ENCODE measurements around the gene MAPK7.
A peak's percentile ranks its signal among the peaks of the same experiment; 100 is the strongest.

MAPK7 gene

DNA sequence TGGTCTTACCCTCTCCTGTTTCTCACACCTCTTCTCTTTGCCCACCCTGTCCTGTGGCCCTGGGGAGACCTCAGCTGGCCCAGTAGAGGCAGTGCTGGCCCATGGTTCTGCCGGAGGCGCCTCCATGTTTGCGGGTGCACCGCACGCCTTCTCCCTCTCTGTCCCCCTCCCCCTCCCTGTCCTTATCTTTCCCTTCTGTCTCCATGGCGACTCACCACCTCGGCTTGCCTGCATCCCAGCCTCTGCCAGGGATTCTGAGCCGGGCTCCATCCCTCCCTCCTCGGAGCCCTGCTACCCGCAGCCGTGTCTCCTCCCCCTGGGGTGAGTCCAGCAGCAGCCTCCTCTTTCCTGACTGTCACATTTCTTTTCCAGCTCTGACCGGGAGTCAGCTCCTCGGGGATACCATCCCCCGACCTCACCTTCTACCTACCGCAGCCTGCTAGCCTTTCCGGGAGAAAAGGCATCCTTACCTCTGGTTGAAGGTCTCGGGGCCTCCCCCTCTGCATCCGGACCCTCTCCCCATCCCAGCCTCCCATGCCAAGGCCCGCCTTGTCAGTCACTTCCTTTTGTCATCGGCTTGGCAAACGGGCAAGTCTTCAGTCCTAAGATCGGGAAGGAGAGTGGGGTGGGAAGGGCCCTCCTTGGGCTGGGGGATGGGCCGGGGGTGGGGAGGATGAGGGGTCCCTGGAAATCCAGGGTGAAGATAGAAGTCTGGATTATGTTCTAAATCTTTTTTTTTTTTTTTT lies 32.8 kb downstream of the MAPK7 start, which contains the start of gene RNF112:
TSS of gene RNF112 (plus strand) at position 358 of the 746 bp plus-strand sequence. CDS start at position 535, 177 bp downstream.
- no peaks in the 10 kb centered on the region for H3K9me3 Mint-ChIP-seq
- H3K4me3 Mint-ChIP-seq: peak within 1 kb of the TSS in 1 of 3 experiments; percentile 60
- TF ChIP-seq, protein P1, sequence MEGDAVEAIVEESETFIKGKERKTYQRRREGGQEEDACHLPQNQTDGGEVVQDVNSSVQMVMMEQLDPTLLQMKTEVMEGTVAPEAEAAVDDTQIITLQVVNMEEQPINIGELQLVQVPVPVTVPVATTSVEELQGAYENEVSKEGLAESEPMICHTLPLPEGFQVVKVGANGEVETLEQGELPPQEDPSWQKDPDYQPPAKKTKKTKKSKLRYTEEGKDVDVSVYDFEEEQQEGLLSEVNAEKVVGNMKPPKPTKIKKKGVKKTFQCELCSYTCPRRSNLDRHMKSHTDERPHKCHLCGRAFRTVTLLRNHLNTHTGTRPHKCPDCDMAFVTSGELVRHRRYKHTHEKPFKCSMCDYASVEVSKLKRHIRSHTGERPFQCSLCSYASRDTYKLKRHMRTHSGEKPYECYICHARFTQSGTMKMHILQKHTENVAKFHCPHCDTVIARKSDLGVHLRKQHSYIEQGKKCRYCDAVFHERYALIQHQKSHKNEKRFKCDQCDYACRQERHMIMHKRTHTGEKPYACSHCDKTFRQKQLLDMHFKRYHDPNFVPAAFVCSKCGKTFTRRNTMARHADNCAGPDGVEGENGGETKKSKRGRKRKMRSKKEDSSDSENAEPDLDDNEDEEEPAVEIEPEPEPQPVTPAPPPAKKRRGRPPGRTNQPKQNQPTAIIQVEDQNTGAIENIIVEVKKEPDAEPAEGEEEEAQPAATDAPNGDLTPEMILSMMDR (IDR thresholded peaks at IDR 0.05; ENCODE audit: unreplicated experiment in 3 of 3): no peak
- H3K36me3 Mint-ChIP-seq (ENCODE audit: low read depth): no peaks in the 10 kb centered on the region
- peaks cover 20% of the 10 kb centered on the region for H3K4me1 Mint-ChIP-seq
- peak within 1 kb of the TSS in 2 of 3 experiments; percentile 23 to 61 for H3K27ac Mint-ChIP-seq
- peaks cover 12% of the 10 kb centered on the region for H3K27me3 Mint-ChIP-seq (ENCODE audit: low read depth)

DNA sequence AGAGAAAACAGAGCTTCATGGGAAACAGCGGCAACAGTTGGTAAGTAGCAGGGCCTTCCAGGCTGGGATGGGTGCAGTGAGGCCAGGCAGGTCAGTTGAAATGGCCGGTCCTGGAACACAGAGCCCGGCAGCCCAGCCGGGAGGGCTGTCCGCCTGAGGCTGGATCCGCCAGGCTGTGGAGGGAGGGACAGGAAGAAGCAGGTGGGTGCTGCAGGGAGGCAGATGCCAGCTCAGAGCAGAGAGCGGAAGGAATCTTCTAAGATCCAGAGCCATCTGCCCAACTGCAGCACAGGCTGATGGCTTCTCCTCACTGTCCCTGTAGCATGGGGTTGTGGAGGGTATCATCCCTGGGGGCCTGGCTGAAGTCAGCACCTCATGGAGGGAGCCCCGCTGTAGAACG lies 33.3 kb downstream of the MAPK7 start:
- Mint-ChIP-seq H3K4me3 (no peak overlapping the region), H3K27me3 (ENCODE audit: low read depth) (peaks cover 18% of the 10 kb centered on the region), H3K4me1 (peaks cover 21% of the 10 kb centered on the region), H3K36me3 (ENCODE audit: low read depth) (no peaks in the 10 kb centered on the region), H3K9me3 (no peaks in the 10 kb centered on the region), H3K27ac (peak overlapping the region in 2 of 3 experiments; percentile 23 to 61)
- TF ChIP-seq, protein P1 (IDR thresholded peaks at IDR 0.05; ENCODE audit: unreplicated experiment in 3 of 3): no peak

DNA sequence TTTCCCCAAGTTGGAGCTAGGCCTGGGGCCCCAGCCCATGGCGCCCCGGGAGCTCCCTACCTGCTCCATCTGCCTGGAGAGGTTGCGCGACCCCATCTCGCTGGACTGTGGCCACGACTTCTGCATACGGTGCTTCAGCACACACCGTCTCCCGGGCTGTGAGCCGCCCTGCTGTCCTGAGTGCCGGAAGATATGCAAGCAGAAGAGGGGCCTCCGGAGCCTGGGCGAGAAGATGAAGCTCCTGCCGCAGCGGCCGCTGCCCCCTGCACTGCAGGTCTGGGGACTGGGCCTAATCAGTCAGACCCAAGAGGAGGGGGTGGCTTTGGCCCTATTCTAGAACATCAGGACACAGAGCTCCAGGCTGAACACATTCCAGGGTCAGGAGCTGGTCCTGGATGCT lies 34.2 kb downstream of the MAPK7 start:
- Mint-ChIP-seq H3K9me3 (no peaks in the 10 kb centered on the region), H3K36me3 (ENCODE audit: low read depth) (no peaks in the 10 kb centered on the region), H3K27ac (no peak overlapping the region), H3K27me3 (ENCODE audit: low read depth) (peaks cover 21% of the 10 kb centered on the region), H3K4me1 (peaks cover 25% of the 10 kb centered on the region), H3K4me3 (no peak overlapping the region)
- TF ChIP-seq, protein P1 (IDR thresholded peaks at IDR 0.05; ENCODE audit: unreplicated experiment in 3 of 3): no peak

DNA sequence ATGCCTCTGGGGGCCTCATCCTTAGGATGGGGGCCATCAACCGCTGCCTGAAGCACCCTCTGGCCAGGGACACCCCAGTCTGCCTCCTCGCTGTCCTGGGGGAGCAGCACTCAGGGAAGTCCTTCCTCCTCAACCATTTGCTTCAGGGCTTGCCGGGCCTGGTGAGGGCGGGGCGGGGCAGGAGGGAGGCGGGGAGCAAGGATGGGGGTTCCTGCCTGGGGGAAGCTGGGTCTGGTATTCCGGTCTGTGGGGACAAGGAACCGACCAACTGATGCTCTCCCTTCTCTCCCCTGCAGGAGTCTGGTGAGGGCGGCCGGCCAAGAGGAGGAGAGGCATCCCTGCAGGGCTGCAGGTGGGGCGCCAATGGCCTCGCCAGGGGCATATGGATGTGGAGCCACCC lies 34.7 kb downstream of the MAPK7 start:
- H3K9me3 Mint-ChIP-seq: no peaks in the 10 kb centered on the region
- peaks cover 22% of the 10 kb centered on the region for H3K27me3 Mint-ChIP-seq (ENCODE audit: low read depth)
- no peaks in the 10 kb centered on the region for H3K36me3 Mint-ChIP-seq (ENCODE audit: low read depth)
- no peak overlapping the region for H3K27ac Mint-ChIP-seq
- TF ChIP-seq, protein P1 (IDR thresholded peaks at IDR 0.05; ENCODE audit: unreplicated experiment in 3 of 3): no peak
- no peak overlapping the region for H3K4me3 Mint-ChIP-seq
- peaks cover 28% of the 10 kb centered on the region for H3K4me1 Mint-ChIP-seq

DNA sequence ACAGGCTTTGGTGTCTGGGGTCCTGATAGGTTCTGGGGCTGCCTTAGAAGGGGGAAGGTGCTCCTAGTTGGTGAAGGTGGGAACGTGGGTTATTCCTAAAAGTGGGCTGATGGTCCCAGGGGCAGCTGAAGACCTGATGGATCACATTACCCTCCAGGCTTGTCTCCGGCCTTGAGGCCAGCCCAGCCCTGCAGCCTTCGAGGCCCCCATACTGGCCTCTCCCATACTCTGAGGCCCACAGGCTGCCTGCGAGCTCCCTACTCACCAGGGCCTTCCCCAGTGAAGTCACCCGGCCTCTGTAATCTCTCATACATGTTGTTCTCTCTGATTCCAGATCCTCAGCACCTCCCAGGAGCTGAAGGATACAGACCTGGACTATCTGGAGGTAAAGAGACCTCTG lies 35.5 kb downstream of the MAPK7 start:
- H3K4me3 Mint-ChIP-seq: no peak overlapping the region
- H3K9me3 Mint-ChIP-seq: no peaks in the 10 kb centered on the region
- TF ChIP-seq, protein P1 (IDR thresholded peaks at IDR 0.05; ENCODE audit: unreplicated experiment in 3 of 3): no peak
- peak overlapping the region in 2 of 3 experiments; percentile 35 to 55 for H3K27ac Mint-ChIP-seq
- H3K4me1 Mint-ChIP-seq: peaks cover 34% of the 10 kb centered on the region
- H3K36me3 Mint-ChIP-seq (ENCODE audit: low read depth): no peaks in the 10 kb centered on the region
- peaks cover 26% of the 10 kb centered on the region for H3K27me3 Mint-ChIP-seq (ENCODE audit: low read depth)
